Osteoblast (primary cell): ENCODE data around the gene MUC5B. TPM values are rescaled to one million over a fixed set of nuclear protein-coding genes. Genes with fewer than 3 reads are reported as not detected.

Source experiments
- DNase-seq: peaks from one replicate; pipeline ENCODE4 v3.0.0; 2011; ENCODE audit warnings: low spot score, mixed read lengths; ENCODE audit not compliant: insufficient read length; ENCODE audit errors: missing footprints
- H2AFZ ChIP-seq: 2 replicates; pipeline ENCODE4 v1.6.0; 2011; ENCODE audit warnings: mild to moderate bottlenecking, low read length
- H3K27ac ChIP-seq: 2 replicates; pipeline ENCODE4 v1.5.1; 2011; ENCODE audit warnings: mild to moderate bottlenecking, low read depth, low read length, moderate library complexity
- H3K27me3 ChIP-seq: 2 replicates; pipeline ENCODE4 v1.6.0; 2012; ENCODE audit warnings: mild to moderate bottlenecking, control low read depth, inconsistent platforms, low read length, moderate library complexity; ENCODE audit not compliant: insufficient read depth
- H3K36me3 ChIP-seq: 2 replicates; pipeline ENCODE4 v1.5.1; 2011; ENCODE audit warnings: mild to moderate bottlenecking, low read length, control low read depth, moderate library complexity; ENCODE audit not compliant: insufficient read depth
- H3K4me1 ChIP-seq: 2 replicates; pipeline ENCODE4 v1.5.1; 2011; ENCODE audit warnings: mild to moderate bottlenecking, low read length, control low read depth, moderate library complexity; ENCODE audit not compliant: insufficient read depth
- H3K4me2 ChIP-seq: 2 replicates; pipeline ENCODE4 v1.6.0; 2011; ENCODE audit warnings: mild to moderate bottlenecking, low read length; ENCODE audit not compliant: insufficient read depth
- H3K4me3 ChIP-seq: fragments of 200-600 bp; sonication (generic); 3 replicates; pipeline ENCODE4 v1.5.1; 2012; ENCODE audit warnings: mild to moderate bottlenecking, low read length, inconsistent platforms; ENCODE audit not compliant: insufficient read depth
- H3K79me2 ChIP-seq: 2 replicates; pipeline ENCODE4 v1.6.0; 2012; ENCODE audit warnings: mild to moderate bottlenecking, low read length, control low read depth, inconsistent platforms; ENCODE audit not compliant: insufficient read depth
- H3K9me3 ChIP-seq: 2 replicates; pipeline ENCODE4 v1.5.1; 2011; ENCODE audit warnings: low read depth, low read length, control low read depth
- H4K20me1 ChIP-seq: 2 replicates; pipeline ENCODE4 v1.6.0; 2012; ENCODE audit warnings: mild to moderate bottlenecking, low read length, control low read depth; ENCODE audit not compliant: insufficient read depth
- total RNA-seq: library from RNA; depleted of rRNA; stranded (reverse); fragments of >200 nt; gene quantifications from 2 replicates; pipeline ENCODE4 v1.2.3, GENCODE V29; 2012
- TF ChIP-seq, protein P1 (sequence below): IDR thresholded peaks from 2 replicates; pipeline ENCODE4 v1.5.1; 2011; ENCODE audit warnings: mild to moderate bottlenecking, low read depth, low read length, moderate library complexity; ENCODE audit errors: extremely low read depth

Gene MUC5B
- total RNA-seq, 1 donor, result not detected

DNA sequence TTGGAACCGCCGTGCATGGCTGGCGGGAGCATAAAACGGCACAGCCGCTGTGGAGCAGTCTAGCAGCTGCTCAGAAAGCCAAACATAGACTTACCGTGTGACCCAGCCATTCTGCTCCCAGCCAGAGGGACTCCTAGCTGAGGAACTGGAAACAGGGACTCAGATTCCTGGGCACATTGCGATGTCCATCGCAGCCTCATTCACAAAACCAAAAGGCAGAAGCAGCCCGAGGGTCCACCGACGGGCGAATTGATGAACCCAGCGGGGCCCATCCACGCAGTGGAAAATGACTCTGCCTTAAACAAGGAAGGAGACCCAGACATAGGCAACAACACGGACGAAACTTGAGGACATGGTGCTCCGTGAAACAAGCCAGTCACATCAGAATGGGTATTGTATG is 5.7 kb upstream of the MUC5B start:
- Histone ChIP-seq H3K27me3 (peaks cover 11% of the 10 kb centered on the region), H3K4me3 (no peak overlapping the region), H3K27ac (no peak overlapping the region), H3K9me3 (no peaks in the 10 kb centered on the region), H3K4me1 (no peaks in the 10 kb centered on the region), H4K20me1 (no peaks in the 10 kb centered on the region), H2AFZ (no peak overlapping the region), H3K79me2 (no peaks in the 10 kb centered on the region), H3K4me2 (no peak overlapping the region), H3K36me3 (no peaks in the 10 kb centered on the region)
- TF ChIP-seq, protein P1, sequence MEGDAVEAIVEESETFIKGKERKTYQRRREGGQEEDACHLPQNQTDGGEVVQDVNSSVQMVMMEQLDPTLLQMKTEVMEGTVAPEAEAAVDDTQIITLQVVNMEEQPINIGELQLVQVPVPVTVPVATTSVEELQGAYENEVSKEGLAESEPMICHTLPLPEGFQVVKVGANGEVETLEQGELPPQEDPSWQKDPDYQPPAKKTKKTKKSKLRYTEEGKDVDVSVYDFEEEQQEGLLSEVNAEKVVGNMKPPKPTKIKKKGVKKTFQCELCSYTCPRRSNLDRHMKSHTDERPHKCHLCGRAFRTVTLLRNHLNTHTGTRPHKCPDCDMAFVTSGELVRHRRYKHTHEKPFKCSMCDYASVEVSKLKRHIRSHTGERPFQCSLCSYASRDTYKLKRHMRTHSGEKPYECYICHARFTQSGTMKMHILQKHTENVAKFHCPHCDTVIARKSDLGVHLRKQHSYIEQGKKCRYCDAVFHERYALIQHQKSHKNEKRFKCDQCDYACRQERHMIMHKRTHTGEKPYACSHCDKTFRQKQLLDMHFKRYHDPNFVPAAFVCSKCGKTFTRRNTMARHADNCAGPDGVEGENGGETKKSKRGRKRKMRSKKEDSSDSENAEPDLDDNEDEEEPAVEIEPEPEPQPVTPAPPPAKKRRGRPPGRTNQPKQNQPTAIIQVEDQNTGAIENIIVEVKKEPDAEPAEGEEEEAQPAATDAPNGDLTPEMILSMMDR, result no peak
- peak; percentile 36 for DNase-seq

GRCh38 chr11:1218256-1218787 is 4.5 kb upstream of the MUC5B start:
- Histone ChIP-seq H3K27ac (no peak overlapping the region), H3K4me1 (no peaks in the 10 kb centered on the region)
- TF ChIP-seq, protein P1, result no peak

GRCh38 chr11:1218788-1219445 is 3.9 kb upstream of the MUC5B start:
- no peak overlapping the region for H3K27ac ChIP-seq
- peaks cover 9% of the 10 kb centered on the region for H3K27me3 ChIP-seq
- no peaks in the 10 kb centered on the region for H3K79me2 ChIP-seq
- H4K20me1 ChIP-seq, result no peaks in the 10 kb centered on the region
- TF ChIP-seq, protein P1, result no peak
- H3K4me1 ChIP-seq, result no peaks in the 10 kb centered on the region
- H3K4me3 ChIP-seq, result no peak overlapping the region
- H3K4me2 ChIP-seq, result no peak overlapping the region
- no peak overlapping the region for H2AFZ ChIP-seq
- H3K36me3 ChIP-seq, result no peaks in the 10 kb centered on the region
- H3K9me3 ChIP-seq, result no peaks in the 10 kb centered on the region
- DNase-seq, result peak; percentile 80

More at GRCh38 chr11:1218256-1218787, 4.5 kb upstream of the MUC5B start:
- no peak overlapping the region for H2AFZ ChIP-seq
- no peak overlapping the region for H3K4me3 ChIP-seq
- peak; percentile 71 for DNase-seq
- H3K4me2 ChIP-seq, result no peak overlapping the region
- no peaks in the 10 kb centered on the region for H4K20me1 ChIP-seq
- no peaks in the 10 kb centered on the region for H3K79me2 ChIP-seq
- peaks cover 11% of the 10 kb centered on the region for H3K27me3 ChIP-seq
- H3K9me3 ChIP-seq, result no peaks in the 10 kb centered on the region
- H3K36me3 ChIP-seq, result no peaks in the 10 kb centered on the region

DNA sequence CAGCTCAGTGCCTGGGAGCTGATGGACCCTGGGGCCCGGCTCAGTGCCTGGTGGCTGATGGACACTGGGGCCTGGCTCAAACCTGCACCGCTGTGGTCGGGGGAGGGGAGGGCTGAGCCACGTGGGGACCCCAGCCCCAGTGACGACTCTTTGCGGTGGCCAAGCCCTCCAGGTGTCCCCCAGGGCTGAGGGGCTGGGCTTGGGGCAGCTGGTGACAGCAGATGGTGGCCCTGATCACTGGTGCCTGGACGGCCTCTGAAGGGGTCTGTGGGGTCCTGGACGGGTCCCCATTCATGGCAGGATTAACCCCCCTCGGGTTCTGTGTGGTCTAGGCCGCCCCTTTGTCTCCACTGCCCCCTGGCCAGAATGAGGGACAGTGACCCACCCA is 3.4 kb upstream of the MUC5B start:
- Histone ChIP-seq H3K27me3 (peaks cover 5% of the 10 kb centered on the region), H4K20me1 (no peaks in the 10 kb centered on the region), H3K36me3 (no peaks in the 10 kb centered on the region), H3K4me1 (no peaks in the 10 kb centered on the region), H3K9me3 (no peaks in the 10 kb centered on the region), H3K4me3 (no peak overlapping the region), H3K27ac (no peak overlapping the region), H3K79me2 (no peaks in the 10 kb centered on the region), H3K4me2 (no peak overlapping the region), H2AFZ (no peak overlapping the region)
- TF ChIP-seq, protein P1, result no peak
- DNase-seq, result peak; percentile 73
